ENCODE measurements around the gene MOB3B.

MOB3B gene

DNA sequence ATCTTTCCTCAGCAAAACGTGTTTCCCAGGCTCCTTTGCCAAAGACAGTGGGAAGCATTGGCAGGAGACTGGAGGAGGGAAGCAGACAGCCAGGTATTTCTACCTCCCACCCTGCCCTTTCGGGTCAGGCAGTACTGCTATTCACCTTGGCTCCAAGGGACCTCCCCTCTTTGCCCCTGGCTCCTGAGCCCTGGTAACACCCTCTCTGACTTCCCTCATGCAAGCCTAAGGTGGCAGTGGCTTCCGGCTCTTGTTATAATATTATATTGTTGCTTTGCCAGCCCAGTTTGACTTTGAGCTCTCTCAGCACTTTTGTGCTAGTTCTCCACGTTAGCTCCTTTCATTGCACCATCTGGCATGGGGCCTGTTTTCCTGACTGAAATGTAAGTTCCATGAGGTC, 87.2 kb downstream of the MOB3B start:
- Histone ChIP-seq H3K27ac (ENCODE audit: low read depth, low read length) (no peak overlapping the region), H3K4me1 (ENCODE audit: control insufficient read depth in 5 of 5, insufficient read depth in 5 of 5, low read length in 5 of 5) (peaks cover 0 to 5% (median 0%) of the 10 kb centered on the region in 5 donors), H3K36me3 (ENCODE audit: control insufficient read depth in 5 of 5, insufficient read depth in 5 of 5, low read length in 5 of 5) (no peaks in the 10 kb centered on the region), H3K9ac (ENCODE audit: low read length in 5 of 5) (no peak overlapping the region), H3K9me3 (ENCODE audit: control insufficient read depth in 5 of 5, low read length in 5 of 5) (no peaks in the 10 kb centered on the region), H3K4me3 (ENCODE audit: low read depth in 1 of 5, low read length in 5 of 5) (no peak overlapping the region), H3K27me3 (ENCODE audit: control insufficient read depth in 5 of 5, insufficient read depth in 4 of 5, low read length in 5 of 5) (no peaks in the 10 kb centered on the region)

DNA sequence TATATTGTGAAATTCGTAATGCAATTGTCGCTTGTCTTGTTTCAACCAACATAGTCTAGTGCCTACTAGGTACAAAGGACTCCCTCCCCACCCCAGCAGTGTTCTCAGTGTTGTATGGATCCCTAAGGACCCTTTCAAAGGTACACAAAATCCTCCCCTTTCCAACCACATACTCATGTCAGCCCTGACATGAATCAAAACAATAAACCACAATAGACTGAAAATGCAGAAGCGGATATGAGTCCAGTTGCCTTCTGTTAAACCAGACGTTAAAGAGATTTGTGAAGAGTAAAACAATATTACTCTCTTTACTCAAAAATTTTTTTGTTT, 87.9 kb downstream of the MOB3B start:
- H3K4me1 ChIP-seq (ENCODE audit: control insufficient read depth in 5 of 5, insufficient read depth in 5 of 5, low read length in 5 of 5) = peaks cover 0 to 5% (median 0%) of the 10 kb centered on the region in 5 donors
- H3K27ac ChIP-seq (ENCODE audit: low read depth, low read length) = no peak overlapping the region
- no peak overlapping the region for H3K4me3 ChIP-seq (ENCODE audit: low read depth in 1 of 5, low read length in 5 of 5)

DNA sequence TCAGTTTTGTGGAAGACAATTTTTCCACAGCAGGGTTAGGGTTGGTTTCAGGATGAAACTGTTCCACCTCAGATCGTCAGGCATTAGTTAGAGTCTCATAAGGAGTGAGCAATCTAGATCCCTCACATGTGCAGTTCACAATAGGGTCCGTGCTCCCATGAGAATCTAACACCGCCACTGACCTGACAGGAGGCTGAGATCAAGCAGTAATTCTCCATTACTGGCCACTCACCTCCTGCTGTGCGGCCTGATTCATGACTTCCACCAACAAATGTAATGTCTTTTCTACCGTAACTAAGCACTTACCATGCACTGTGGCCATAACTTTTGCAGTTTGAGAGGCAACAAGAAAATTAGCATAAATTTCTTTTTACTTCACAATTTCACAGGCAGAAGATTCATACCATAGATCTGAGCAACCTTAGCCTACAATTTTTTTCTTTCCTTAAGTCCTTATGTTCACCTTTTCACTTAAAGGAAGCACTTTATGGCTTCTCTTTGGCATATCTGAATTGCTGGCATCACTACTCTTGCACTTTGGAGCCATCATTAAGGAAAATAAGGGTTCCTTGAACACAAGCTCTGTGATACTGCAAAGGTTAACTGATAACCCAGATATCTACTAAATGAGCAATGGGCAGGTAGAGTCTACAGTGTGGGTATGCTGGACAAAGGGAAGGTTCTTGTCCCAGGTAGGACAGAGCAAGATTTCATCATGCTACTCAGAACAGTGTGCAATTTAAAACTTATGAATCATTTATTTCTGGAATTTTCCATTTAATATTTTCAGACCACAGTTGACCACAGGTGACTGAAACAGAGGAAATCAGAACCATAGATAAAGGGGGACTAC, 88.5 kb downstream of the MOB3B start:
- peaks cover 0 to 5% (median 0%) of the 10 kb centered on the region in 5 donors for H3K4me1 ChIP-seq (ENCODE audit: control insufficient read depth in 5 of 5, insufficient read depth in 5 of 5, low read length in 5 of 5)
- H3K9ac ChIP-seq (ENCODE audit: low read length in 5 of 5) = no peak overlapping the region
- H3K36me3 ChIP-seq (ENCODE audit: control insufficient read depth in 5 of 5, insufficient read depth in 5 of 5, low read length in 5 of 5) = no peaks in the 10 kb centered on the region
- no peaks in the 10 kb centered on the region for H3K27me3 ChIP-seq (ENCODE audit: control insufficient read depth in 5 of 5, insufficient read depth in 4 of 5, low read length in 5 of 5)
- no peak overlapping the region for H3K27ac ChIP-seq (ENCODE audit: low read depth, low read length)
- H3K9me3 ChIP-seq (ENCODE audit: control insufficient read depth in 5 of 5, low read length in 5 of 5) = no peaks in the 10 kb centered on the region
- H3K4me3 ChIP-seq (ENCODE audit: low read depth in 1 of 5, low read length in 5 of 5) = no peak overlapping the region

More for the DNA sequence above, 87.9 kb downstream of the MOB3B start:
- H3K9me3 ChIP-seq (ENCODE audit: control insufficient read depth in 5 of 5, low read length in 5 of 5) = no peaks in the 10 kb centered on the region
- H3K36me3 ChIP-seq (ENCODE audit: control insufficient read depth in 5 of 5, insufficient read depth in 5 of 5, low read length in 5 of 5) = no peaks in the 10 kb centered on the region
- no peaks in the 10 kb centered on the region for H3K27me3 ChIP-seq (ENCODE audit: control insufficient read depth in 5 of 5, insufficient read depth in 4 of 5, low read length in 5 of 5)
- H3K9ac ChIP-seq (ENCODE audit: low read length in 5 of 5) = no peak overlapping the region

DNA sequence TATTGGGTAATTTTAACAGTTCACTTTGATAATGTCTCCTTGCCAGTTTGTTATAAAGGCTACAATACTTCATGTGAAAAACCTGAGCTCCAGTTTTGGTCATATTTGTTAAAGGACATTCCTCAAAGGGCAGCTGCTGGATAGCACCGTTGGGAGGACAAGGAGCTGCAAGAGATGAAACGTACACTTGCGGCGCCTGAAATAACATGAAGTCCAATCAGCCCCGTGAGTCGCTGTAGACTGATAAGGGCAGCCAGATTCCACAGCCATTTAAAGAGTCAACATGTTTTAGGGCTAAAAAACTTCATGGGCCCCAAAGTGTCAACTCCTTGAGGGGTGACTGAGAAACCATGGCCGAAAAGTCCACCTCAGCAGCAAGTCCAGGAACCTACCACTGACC, 91.1 kb downstream of the MOB3B start:
- H3K27me3 ChIP-seq (ENCODE audit: control insufficient read depth in 5 of 5, insufficient read depth in 4 of 5, low read length in 5 of 5) = no peaks in the 10 kb centered on the region
- no peak overlapping the region for H3K27ac ChIP-seq (ENCODE audit: low read depth, low read length)
- peaks cover 0 to 5% (median 0%) of the 10 kb centered on the region in 5 donors for H3K4me1 ChIP-seq (ENCODE audit: control insufficient read depth in 5 of 5, insufficient read depth in 5 of 5, low read length in 5 of 5)
- H3K4me3 ChIP-seq (ENCODE audit: low read depth in 1 of 5, low read length in 5 of 5) = no peak overlapping the region
- no peaks in the 10 kb centered on the region for H3K9me3 ChIP-seq (ENCODE audit: control insufficient read depth in 5 of 5, low read length in 5 of 5)
- H3K9ac ChIP-seq (ENCODE audit: low read length in 5 of 5) = no peak overlapping the region
- no peaks in the 10 kb centered on the region for H3K36me3 ChIP-seq (ENCODE audit: control insufficient read depth in 5 of 5, insufficient read depth in 5 of 5, low read length in 5 of 5)

DNA sequence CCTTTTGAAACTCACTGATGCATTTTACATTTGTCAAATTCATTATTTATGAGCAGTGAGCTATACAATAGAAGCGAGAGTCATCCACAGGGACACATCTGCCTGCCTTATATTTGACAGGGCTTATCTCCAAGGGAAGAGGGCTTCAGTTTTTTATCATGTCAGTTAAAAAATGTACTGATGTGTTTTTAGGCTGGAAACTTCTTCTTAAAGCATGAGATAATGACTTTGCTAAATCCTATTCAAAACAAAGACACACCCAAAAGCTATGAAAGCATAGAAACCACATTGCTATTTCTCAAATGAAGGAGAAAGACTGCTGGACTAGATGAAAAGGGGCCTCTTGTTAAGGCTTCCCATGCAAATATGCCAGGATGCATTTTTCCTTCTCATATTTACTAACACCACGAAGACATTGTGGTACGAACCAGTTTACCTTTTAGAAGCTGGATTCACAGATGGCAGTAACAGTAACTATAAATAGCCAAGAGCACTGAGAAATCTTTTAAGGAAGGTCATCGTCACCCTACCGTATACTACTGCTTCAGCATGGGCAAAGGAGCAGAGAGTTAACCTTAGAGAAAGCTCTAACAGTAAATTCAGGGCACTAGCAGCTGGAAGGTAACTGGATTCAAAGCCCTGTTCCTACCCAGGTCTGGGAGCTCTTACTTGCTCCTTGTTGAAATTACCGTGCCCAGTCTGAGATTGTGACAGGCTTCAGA, 91.8 kb downstream of the MOB3B start:
- Histone ChIP-seq H3K27me3 (ENCODE audit: control insufficient read depth in 5 of 5, insufficient read depth in 4 of 5, low read length in 5 of 5) (no peaks in the 10 kb centered on the region), H3K4me3 (ENCODE audit: low read depth in 1 of 5, low read length in 5 of 5) (no peak overlapping the region), H3K9me3 (ENCODE audit: control insufficient read depth in 5 of 5, low read length in 5 of 5) (no peaks in the 10 kb centered on the region), H3K4me1 (ENCODE audit: control insufficient read depth in 5 of 5, insufficient read depth in 5 of 5, low read length in 5 of 5) (peaks cover 0 to 5% (median 0%) of the 10 kb centered on the region in 5 donors), H3K36me3 (ENCODE audit: control insufficient read depth in 5 of 5, insufficient read depth in 5 of 5, low read length in 5 of 5) (no peaks in the 10 kb centered on the region), H3K9ac (ENCODE audit: low read length in 5 of 5) (no peak overlapping the region), H3K27ac (ENCODE audit: low read depth, low read length) (no peak overlapping the region)

DNA sequence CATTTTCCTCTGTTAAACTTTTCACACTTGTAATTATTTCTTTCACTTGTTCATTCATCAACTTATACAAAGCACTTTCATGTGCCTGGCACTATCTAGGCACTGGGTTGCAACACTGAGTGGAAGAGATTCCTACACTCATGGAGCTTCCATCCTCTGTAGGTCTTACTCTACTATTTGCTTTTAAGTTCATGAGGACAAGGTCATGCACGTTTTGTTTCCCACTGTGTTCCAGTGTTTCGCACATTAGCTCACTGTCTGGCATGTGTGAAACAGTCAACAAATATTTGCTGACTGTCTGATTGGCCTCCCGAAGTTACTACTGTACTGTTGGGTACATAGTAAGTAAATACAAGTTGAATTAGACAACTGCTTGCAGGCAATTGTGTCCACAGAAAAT, 93.4 kb downstream of the MOB3B start:
- Histone ChIP-seq H3K27ac (ENCODE audit: low read depth, low read length) (no peak overlapping the region), H3K9me3 (ENCODE audit: control insufficient read depth in 5 of 5, low read length in 5 of 5) (no peaks in the 10 kb centered on the region), H3K4me1 (ENCODE audit: control insufficient read depth in 5 of 5, insufficient read depth in 5 of 5, low read length in 5 of 5) (peaks cover 0 to 6% (median 4%) of the 10 kb centered on the region in 5 donors), H3K27me3 (ENCODE audit: control insufficient read depth in 5 of 5, insufficient read depth in 4 of 5, low read length in 5 of 5) (no peaks in the 10 kb centered on the region), H3K4me3 (ENCODE audit: low read depth in 1 of 5, low read length in 5 of 5) (no peak overlapping the region), H3K9ac (ENCODE audit: low read length in 5 of 5) (no peak overlapping the region), H3K36me3 (ENCODE audit: control insufficient read depth in 5 of 5, insufficient read depth in 5 of 5, low read length in 5 of 5) (no peaks in the 10 kb centered on the region)

DNA sequence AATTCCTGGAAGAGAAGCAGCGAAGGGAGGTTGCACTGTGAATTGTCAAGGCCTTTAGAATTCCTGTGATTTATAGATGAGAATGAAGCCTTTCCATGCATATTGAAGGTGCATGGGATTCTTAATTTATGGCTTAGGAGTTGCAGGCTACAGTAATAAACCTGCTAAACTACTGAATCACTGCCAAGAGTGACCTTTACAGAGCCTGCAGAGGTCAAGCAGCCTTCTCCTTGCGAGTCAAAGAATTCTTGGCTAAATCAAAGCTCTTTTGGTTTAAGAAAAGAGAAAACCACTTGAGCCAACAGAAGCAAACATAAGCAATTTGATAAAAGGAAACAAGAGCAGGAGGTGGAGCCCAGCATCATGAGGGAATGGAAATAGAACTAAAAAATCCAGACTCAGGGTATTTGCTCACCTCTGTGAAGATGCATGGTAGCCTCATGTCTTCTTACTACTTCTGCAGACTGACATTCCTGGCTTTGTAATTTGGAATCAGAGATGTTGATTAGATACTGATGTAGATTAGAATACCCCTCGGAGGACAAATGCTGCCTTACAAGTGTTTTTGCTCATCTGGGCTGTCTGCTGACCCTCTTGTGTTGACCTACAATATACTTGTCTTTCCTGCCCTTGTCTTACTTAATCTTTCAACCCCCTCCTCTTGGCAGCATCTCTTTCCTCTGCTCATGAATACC, 95.8 kb downstream of the MOB3B start:
- Histone ChIP-seq H3K9me3 (ENCODE audit: control insufficient read depth in 5 of 5, low read length in 5 of 5) (no peaks in the 10 kb centered on the region), H3K27ac (ENCODE audit: low read depth, low read length) (no peak overlapping the region), H3K36me3 (ENCODE audit: control insufficient read depth in 5 of 5, insufficient read depth in 5 of 5, low read length in 5 of 5) (no peaks in the 10 kb centered on the region), H3K9ac (ENCODE audit: low read length in 5 of 5) (no peak overlapping the region), H3K4me1 (ENCODE audit: control insufficient read depth in 5 of 5, insufficient read depth in 5 of 5, low read length in 5 of 5) (peaks cover 0 to 17% (median 7%) of the 10 kb centered on the region in 5 donors), H3K4me3 (ENCODE audit: low read depth in 1 of 5, low read length in 5 of 5) (no peak overlapping the region), H3K27me3 (ENCODE audit: control insufficient read depth in 5 of 5, insufficient read depth in 4 of 5, low read length in 5 of 5) (no peaks in the 10 kb centered on the region)

DNA sequence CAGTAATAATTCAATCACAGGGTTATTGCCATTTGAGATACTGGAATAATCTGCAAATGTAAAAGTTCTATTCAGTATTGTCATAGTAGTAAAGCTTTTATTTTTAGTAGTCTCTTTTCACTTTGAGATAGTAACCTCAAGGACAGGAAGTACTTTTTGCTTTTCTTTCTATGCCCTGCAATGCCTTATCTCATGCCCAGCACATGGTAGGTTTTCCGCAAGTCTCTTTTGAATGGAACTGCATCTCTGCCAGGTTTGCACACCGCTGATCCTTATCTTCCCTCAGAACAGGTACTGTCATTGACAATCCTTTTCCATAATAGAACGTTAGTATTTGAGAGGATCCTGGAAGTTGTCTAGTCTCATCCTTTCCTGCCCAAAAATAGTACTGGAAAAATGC, 97.3 kb downstream of the MOB3B start:
- Histone ChIP-seq H3K4me1 (ENCODE audit: control insufficient read depth in 5 of 5, insufficient read depth in 5 of 5, low read length in 5 of 5) (peaks cover 0 to 17% (median 7%) of the 10 kb centered on the region in 5 donors), H3K27ac (ENCODE audit: low read depth, low read length) (no peak overlapping the region), H3K27me3 (ENCODE audit: control insufficient read depth in 5 of 5, insufficient read depth in 4 of 5, low read length in 5 of 5) (no peaks in the 10 kb centered on the region), H3K4me3 (ENCODE audit: low read depth in 1 of 5, low read length in 5 of 5) (no peak overlapping the region), H3K9ac (ENCODE audit: low read length in 5 of 5) (no peak overlapping the region), H3K36me3 (ENCODE audit: control insufficient read depth in 5 of 5, insufficient read depth in 5 of 5, low read length in 5 of 5) (no peaks in the 10 kb centered on the region), H3K9me3 (ENCODE audit: control insufficient read depth in 5 of 5, low read length in 5 of 5) (no peaks in the 10 kb centered on the region)

DNA sequence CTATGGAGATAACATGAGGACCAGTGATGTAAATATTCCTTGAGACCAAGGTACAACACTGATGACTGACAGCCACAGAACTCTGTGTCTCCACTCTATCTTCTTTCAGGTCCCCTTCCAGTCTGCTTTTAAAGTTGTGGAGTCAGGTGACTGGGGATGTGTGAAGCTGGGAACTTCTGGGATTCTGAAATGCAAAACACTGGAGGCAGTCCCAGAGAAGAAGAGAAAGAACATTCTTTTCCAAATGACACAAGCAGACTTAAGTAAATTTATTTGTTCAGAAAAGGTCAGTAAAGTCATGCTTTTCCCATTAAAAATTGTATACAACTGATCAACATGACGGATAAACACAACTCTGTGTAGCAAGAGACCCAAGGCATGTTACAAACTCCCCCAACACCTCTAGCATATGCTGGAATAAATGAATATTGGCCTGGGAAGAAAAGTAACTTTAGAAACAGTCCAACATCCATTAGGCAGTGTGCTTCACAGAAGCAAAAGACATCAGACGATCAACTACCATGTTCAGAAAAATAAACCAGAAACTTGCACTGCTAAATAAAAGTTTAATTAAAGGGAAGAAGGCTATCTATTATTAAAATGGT, 98.0 kb downstream of the MOB3B start:
- H3K9ac ChIP-seq (ENCODE audit: low read length in 5 of 5) = no peak overlapping the region
- H3K9me3 ChIP-seq (ENCODE audit: control insufficient read depth in 5 of 5, low read length in 5 of 5) = no peaks in the 10 kb centered on the region
- H3K4me3 ChIP-seq (ENCODE audit: low read depth in 1 of 5, low read length in 5 of 5) = no peak overlapping the region
- no peaks in the 10 kb centered on the region for H3K27me3 ChIP-seq (ENCODE audit: control insufficient read depth in 5 of 5, insufficient read depth in 4 of 5, low read length in 5 of 5)
- H3K36me3 ChIP-seq (ENCODE audit: control insufficient read depth in 5 of 5, insufficient read depth in 5 of 5, low read length in 5 of 5) = no peaks in the 10 kb centered on the region
- H3K27ac ChIP-seq (ENCODE audit: low read depth, low read length) = peak overlapping the region; percentile 9
- peaks cover 0 to 17% (median 7%) of the 10 kb centered on the region in 5 donors for H3K4me1 ChIP-seq (ENCODE audit: control insufficient read depth in 5 of 5, insufficient read depth in 5 of 5, low read length in 5 of 5)
